Adipose tissue (tissue), 3 donors: ENCODE data around the gene DUSP8. TPM values are rescaled to one million over a fixed set of nuclear protein-coding genes. Genes with fewer than 3 reads are reported as not detected.
"Not testable (repeated sequence)": the region's sequence is repeated elsewhere in the genome, so short reads cannot be mapped to it uniquely, and the experiment has no call there.

Experiments
- H3K27ac ChIP-seq: one replicate; pipeline ENCODE4 v1.5.1; 2013; ENCODE audit warnings: low read depth, low read length
- WGBS, 3 donors: extraction: QIAGEN DNeasy Blood & Tissue Kit; methylation state at CpG; one replicate each; pipeline ENCODE4 v1.1.7; 2013; 5-methylcytosine and 5-hydroxymethylcytosine counted together
- polyA plus RNA-seq, 3 donors: library from polyadenylated mRNA; stranded (reverse); fragments of 200-250 nt; gene quantifications; one replicate each; pipeline ENCODE4 v1.2.3, GENCODE V29; 2013
- donor health status: healthy with polysubstance abuse.
- donor health status: Bipolar disorder and iron deficiency.
- donor health status: healthy.

Gene DUSP8
- polyA plus RNA-seq, 3 donors, result 4.2 to 7.5 (median 4.3) TPM

DNA sequence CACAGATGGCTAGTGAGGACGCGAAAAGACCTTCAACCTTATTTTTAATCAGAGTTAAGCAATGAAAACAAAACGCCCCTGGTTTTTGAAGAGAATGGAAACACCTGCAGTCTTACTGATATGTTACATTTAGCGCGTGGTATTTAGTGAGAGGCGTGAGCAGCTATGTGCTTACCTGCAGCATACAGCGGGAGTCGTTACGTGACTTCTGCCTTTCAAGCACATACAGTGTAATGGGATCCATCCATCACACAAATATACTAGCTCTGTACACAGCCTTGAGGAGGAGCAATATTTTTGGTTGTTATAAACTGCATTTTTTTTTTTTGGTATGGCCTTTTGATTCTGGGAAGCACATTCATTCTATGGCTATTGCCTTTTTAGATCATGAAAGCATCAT, 20.6 kb upstream of the DUSP8 start:
- 52 to 73% (median 66%) methylated on average over 9 of the region's 9 CpGs for WGBS, 3 donors

DNA sequence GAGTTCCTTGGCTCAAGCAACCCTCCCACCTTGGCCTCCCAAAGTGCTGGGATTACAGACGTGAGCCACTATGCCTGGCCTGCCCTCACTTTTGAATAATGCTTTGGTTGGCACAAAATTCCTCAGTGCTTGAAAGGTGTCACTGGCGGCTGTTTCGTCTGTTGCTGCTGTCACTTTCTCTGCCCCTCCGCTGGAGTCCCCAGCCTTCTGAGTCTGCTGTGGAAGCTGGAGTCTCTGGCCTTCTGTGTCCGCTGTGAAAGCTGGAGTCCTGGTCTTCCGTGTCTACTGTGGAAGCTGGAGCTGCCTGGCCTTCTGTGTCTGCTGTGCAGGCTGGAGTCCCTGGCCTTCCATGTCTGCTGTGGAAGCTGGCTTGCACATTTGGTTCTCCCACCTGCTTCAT, 17.9 kb upstream of the DUSP8 start:
- 92 to 95% (median 94%) methylated on average over 6 of the region's 6 CpGs for WGBS, 3 donors
- no peak overlapping the region for H3K27ac ChIP-seq

More for the DNA sequence above, 20.6 kb upstream of the DUSP8 start:
- H3K27ac ChIP-seq, result no peak overlapping the region

DNA sequence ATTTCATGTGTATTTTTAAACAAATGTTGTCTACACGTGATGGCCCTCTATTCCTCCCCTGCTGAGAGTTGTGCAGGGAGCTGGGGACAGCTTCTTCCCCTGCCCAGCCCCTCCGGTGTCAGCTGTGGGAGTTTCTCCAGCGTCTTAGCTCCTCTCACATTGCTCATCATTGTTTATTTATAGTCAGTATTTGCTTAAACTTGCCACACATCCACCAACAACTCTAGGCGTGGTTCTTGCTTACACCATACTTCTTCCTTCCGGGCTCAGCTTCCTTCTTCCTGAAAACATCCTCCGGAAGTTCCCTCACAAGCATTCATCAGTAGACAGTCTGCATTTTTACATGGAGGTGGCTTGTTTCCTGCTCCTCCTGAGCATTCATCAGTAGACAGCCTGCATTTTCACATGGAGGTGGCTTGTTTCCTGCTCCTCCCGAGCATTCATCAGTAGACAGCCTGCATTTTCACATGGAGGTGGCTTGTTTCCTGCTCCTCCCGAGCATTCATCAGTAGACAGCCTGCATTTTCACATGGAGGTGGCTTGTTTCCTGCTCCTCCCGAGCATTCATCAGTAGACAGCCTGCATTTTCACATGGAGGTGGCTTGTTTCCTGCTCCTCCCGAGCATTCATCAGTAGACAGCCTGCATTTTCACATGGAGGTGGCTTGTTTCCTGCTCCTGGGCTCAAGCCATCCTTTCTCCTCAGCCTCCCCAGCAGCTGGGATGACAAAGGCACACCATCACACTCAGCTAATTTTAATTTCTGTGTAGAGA, 17.3 kb upstream of the DUSP8 start:
- H3K27ac ChIP-seq, result not testable (repeated sequence)
- WGBS, 3 donors, result 14 to 40% (median 21%) methylated on average over 7 to 8 of the region's 10 CpGs

DNA sequence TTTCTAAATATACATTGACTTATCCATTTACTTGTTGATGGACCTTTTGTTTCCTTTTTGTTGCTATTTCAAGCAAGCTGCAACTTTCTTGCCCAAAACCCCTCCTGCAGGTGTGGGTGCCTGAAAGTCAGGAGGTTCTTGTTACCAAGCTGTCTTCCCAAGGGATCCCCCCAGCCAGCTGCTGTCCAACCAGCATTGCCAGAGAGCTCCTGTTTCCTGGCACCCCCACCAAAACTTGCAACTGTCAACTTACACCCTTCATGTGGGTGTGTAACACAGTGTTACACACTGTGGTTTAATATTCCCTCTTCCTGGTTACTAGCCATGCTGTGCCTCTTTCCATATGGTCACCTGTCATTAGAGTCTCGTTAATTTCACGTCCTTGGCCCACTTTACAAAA, 14.6 kb upstream of the DUSP8 start:
- WGBS, 3 donors, result 72 to 80% (median 79%) methylated on average over 2 of the region's 2 CpGs
- no peak overlapping the region for H3K27ac ChIP-seq

GRCh38 chr11:1584661-1585370, 12.7 kb upstream of the DUSP8 start, which contains the start of gene KRTAP5-1:
KRTAP5-1 (minus strand) TSS chr11:1585283; CDS start chr11:1585249, 34 bp downstream.
- not testable (repeated sequence) for H3K27ac ChIP-seq
- 33 to 89% (median 50%) methylated on average over 8 to 9 of the region's 9 CpGs for WGBS, 3 donors

DNA sequence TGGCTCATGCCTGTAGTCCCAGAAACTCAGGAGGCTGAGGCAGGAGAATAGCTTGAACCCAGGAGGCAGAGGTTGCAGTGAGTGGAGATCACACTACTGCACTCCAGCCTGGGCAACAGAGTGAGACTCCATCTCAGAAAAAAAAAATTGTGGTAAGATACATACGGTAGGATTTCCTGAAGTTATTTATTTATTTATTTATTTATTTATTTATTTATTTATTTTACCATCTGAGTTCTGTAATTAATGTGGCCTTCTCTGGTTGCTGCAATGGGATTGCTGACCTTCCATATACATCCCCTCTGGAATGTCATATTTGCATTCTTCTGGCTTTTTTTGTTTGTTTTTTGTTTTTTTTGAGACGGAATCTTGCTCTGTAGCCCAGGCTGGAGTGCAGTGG, 10.8 kb upstream of the DUSP8 start:
- 65 to 80% (median 72%) methylated on average over 2 of the region's 2 CpGs for WGBS, 3 donors
- not testable (repeated sequence) for H3K27ac ChIP-seq

GRCh38 chr11:1581976-1582375, 9.9 kb upstream of the DUSP8 start:
- WGBS, 3 donors, result 83 to 87% (median 85%) methylated on average over 9 of the region's 9 CpGs
- H3K27ac ChIP-seq, result no peak overlapping the region

GRCh38 chr11:1576825-1577224, 4.8 kb upstream of the DUSP8 start:
- H3K27ac ChIP-seq, result no peak overlapping the region
- WGBS, 3 donors, result 78 to 89% (median 79%) methylated on average over 6 of the region's 6 CpGs

DNA sequence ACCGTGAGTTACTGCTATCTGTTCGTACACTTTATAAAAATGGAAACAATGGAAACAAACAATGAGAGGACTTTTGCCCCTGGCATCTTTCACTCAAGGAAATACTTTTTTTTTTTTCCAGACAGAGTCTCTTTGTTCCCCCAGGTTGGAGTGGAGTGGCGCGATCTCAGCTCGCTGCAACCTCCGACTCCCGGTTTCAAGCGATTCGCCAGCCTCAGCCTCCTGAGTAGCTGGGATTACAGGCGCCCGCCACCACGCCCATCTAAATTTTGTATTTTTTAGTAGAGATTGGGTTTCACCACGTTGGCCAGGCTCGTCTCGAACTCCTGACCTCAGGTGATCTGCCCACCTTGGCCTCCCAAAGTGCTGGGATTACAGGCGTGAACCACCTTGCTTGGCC, 3.7 kb upstream of the DUSP8 start:
- not testable (repeated sequence) for H3K27ac ChIP-seq
- WGBS, 3 donors, result 82 to 87% (median 84%) methylated on average over 16 of the region's 16 CpGs

GRCh38 chr11:1574933-1575242, 2.8 kb upstream of the DUSP8 start:
- no peak overlapping the region for H3K27ac ChIP-seq
- 14 to 18% (median 17%) methylated on average over 7 of the region's 7 CpGs for WGBS, 3 donors

DNA sequence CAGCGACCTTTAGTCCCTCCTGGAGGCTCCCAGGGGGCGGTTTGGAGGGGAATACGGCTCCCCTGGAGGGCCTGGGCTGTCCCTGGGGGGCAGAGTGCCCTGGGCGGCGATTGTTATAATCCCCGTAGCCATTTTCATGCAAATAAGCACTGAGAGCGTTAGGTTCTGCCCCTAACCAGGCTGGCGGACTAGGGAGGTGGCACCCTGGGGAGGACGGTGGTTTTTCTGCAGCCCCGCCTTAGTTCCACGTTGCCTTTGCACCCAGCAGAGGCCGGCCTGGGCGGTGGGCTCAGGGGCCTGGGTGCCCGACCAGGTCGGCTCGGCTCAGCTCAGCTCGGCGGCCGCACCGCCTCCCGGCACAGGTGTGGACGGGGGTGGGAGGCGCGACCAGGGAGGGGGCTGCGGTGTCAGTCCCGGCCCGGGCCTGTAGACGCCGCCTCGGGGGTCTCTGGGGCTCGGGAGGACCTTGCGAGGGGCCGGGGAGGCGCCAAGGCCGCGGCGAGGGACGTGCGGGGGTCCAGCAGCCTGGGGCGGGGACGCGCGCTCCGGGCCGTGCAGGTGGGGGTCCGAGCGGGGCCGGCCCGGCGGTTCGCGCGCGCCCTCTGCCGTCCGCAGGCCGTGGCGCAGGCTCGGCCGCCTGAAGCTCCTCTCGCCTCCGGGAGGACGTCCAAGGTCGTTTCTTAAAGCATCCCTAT, 2.3 kb upstream of the DUSP8 start:
- 1 to 2% (median 2%) methylated on average over 54 to 64 of the region's 64 CpGs for WGBS, 3 donors
- no peak overlapping the region for H3K27ac ChIP-seq

DNA sequence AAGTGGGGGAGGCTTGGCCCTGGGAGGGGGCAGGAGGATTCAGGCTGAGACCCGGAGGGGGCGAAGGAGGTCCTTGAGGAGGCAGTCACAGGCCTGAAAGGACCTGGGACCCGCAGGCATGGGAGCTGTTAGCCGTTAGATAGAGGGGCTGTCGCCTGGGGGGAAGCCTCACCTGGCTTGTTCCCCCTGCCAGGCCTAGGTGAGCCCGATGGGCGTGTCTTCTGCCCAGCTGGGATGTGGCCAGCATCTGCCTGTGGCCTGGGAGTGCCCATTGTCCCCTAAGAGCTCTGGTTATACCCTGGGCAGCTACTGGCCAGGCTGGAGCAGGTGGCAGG, 1.8 kb upstream of the DUSP8 start:
- H3K27ac ChIP-seq, result no peak overlapping the region
- WGBS, 3 donors, result 8 to 14% (median 8%) methylated on average over 7 of the region's 7 CpGs

GRCh38 chr11:1573077-1573902, 1.2 kb upstream of the DUSP8 start:
- WGBS, 3 donors, result 5 to 8% (median 5%) methylated on average over 33 to 36 of the region's 37 CpGs
- no peak overlapping the region for H3K27ac ChIP-seq

DNA sequence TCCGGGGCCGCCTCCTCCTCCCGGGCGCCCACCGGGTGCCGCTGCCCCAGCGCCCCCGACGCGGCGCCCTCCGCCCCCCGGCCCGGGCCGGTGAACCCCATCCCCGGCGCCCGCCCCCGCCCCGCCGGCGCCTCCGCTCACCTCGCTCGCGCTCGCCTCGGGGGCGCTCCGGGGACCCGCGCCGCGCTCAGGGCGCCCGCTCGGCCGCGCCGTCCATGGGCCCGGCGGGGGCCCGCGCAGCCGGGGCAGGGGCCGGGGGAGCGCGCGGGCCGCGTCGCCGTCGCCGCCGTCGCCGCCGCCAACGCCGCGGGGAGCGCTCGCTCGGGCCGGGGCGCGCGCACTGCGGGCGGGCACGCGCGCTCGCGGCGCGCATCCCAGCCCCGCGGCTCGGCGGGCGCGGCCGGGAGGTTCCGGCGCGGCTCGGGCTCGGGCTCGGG, 293 bp downstream of the DUSP8 start:
- WGBS, 3 donors, result 0% methylated on average over 33 to 64 of the region's 91 CpGs
- no peak overlapping the region for H3K27ac ChIP-seq

GRCh38 chr11:1570896-1571759, 943 bp downstream of the DUSP8 start:
- no peak overlapping the region for H3K27ac ChIP-seq
- WGBS, 3 donors, result 7 to 13% (median 8%) methylated on average over 46 to 58 of the region's 58 CpGs

DNA sequence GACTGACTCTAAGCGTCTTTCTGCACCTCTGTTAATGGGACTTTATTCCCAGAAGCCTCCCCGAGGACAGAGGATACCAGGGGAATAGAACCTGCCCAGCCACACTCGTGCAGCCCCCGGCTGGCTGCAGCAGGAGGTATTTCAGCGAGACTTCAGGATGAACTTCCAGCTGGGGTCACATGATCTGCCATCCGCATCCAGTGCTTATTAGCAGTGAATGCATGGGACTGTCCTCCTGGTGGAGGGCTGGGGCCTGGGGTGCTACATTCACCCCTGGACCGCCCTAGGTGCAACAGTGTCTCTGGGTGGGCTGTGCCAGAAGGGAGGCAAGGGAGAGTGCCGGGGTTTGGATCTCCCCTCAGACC, 1.6 kb downstream of the DUSP8 start:
- no peak overlapping the region for H3K27ac ChIP-seq
- WGBS, 3 donors, result 84 to 90% (median 87%) methylated on average over 8 of the region's 8 CpGs

GRCh38 chr11:1570001-1570453, 2.0 kb downstream of the DUSP8 start:
- WGBS, 3 donors, result 74 to 81% (median 79%) methylated on average over 11 of the region's 11 CpGs
- H3K27ac ChIP-seq, result no peak overlapping the region
